HepG2 (cell line): ENCODE data around the gene EDNRA. TPM values are rescaled to one million over a fixed set of nuclear protein-coding genes. Genes with fewer than 3 reads are reported as not detected.

Experiments
- ATAC-seq: fragments of 200-7000 bp; cut with Tn5 transposase; 3 replicates; pipeline ENCODE4 v1.9.1; 2020; ENCODE audit warnings: mild to moderate bottlenecking, moderate library complexity
- BruUV-seq: library from RNA; stranded (reverse); fragments of 400-500 nt; replicated peaks from 2 replicates; lab custom pipeline; 2021; lab: Mats Ljungman, UMichigan
- CTCF ChIA-PET: fragments of 300-600 bp; formaldehyde crosslinking; extraction: SDS; loops from one replicate; lab custom pipeline; 2021; ENCODE audit warnings: low total read pairs, inconsistent platforms, low intra/inter-chr PET ratio; lab: Yijun Ruan, JAX
- POLR2A ChIA-PET: fragments of 350-600 bp; sonication (Branson Sonifier 250); formaldehyde crosslinking; loops from one replicate; lab custom pipeline; 2020; ENCODE audit warnings: antibody characterized with exemption, inconsistent platforms; lab: Yijun Ruan, JAX
- DNase-seq: peaks from one replicate; pipeline ENCODE4 v3.0.0-alpha.2; 2015; ENCODE audit warnings: low spot score
- FAIRE-seq: peaks from 3 replicates; lab custom pipeline; 2011; peaks lifted over from hg19 to GRCh38; lab: Jason Lieb, UNC
- H2AFZ ChIP-seq: one replicate; pipeline ENCODE4 v1.6.1; 2011; ENCODE audit warnings: low read length, inconsistent platforms
- H3K27ac ChIP-seq: fragments of 300-600 bp; 3 replicates; pipeline ENCODE4 v1.8.0; 2011; ENCODE audit warnings: mixed run types, mild to moderate bottlenecking, mixed read lengths, low read length, inconsistent platforms; ENCODE audit not compliant: insufficient read depth; ENCODE audit errors: extremely low read length
- H3K27me3 ChIP-seq, 2 experiments: fragments of 200-600 bp in 1 of 2; 2 replicates in 1 of 2; 3 replicates in 1 of 2; pipeline versions ENCODE4 v1.6.0 to v1.8.0; 2011; ENCODE audit warnings: low read length in 2 of 2, mild to moderate bottlenecking in 2 of 2, moderate library complexity in 2 of 2, inconsistent platforms in 1 of 2; ENCODE audit not compliant: insufficient read depth in 2 of 2, control insufficient read depth in 1 of 2
- H3K36me3 ChIP-seq, 2 experiments: fragments of 200-600 bp in 1 of 2; replicated peaks in 1 of 2; 2 replicates in 1 of 2; 3 replicates in 1 of 2; pipeline versions ENCODE4 v1.5.1 to v1.8.0; 2011; ENCODE audit warnings: low read length in 2 of 2, inconsistent platforms in 1 of 2; ENCODE audit not compliant: insufficient read depth in 2 of 2, control insufficient read depth in 1 of 2
- H3K4me1 ChIP-seq: 2 replicates; pipeline ENCODE4 v1.5.1; 2012; ENCODE audit warnings: low read length, inconsistent platforms; ENCODE audit not compliant: insufficient read depth
- H3K4me2 ChIP-seq: 2 replicates; pipeline ENCODE4 v1.6.0; 2011; ENCODE audit warnings: low read depth, low read length, inconsistent platforms
- H3K4me3 ChIP-seq, 3 experiments: fragments of 200-600 bp in 1 of 3; sonication (generic), shearing (Covaris generic) in 1 of 3; replicated peaks in 1 of 3; 2 replicates each; pipeline ENCODE4 v1.5.1; 2011 to 2016; ENCODE audit warnings: low read length in 3 of 3, inconsistent platforms in 2 of 3, low read depth in 2 of 3, mild to moderate bottlenecking in 2 of 3, control low read depth in 1 of 3, mixed read lengths in 1 of 3; ENCODE audit not compliant: insufficient read depth in 1 of 3
- H3K79me2 ChIP-seq: one replicate; pipeline ENCODE4 v1.6.1; 2011; ENCODE audit warnings: low read length, inconsistent platforms; ENCODE audit not compliant: insufficient read depth
- H3K9ac ChIP-seq: 2 replicates; pipeline ENCODE4 v1.6.0; 2011; ENCODE audit warnings: mild to moderate bottlenecking, low read depth, low read length, inconsistent platforms; ENCODE audit not compliant: insufficient read depth
- H3K9me3 ChIP-seq: 2 replicates; pipeline ENCODE4 v1.5.1; 2012; ENCODE audit warnings: mild to moderate bottlenecking, low read length
- H4K20me1 ChIP-seq: 2 replicates; pipeline ENCODE4 v1.6.0; 2011; ENCODE audit warnings: inconsistent platforms, mild to moderate bottlenecking, low read length, moderate library complexity; ENCODE audit not compliant: insufficient read depth
- E2F5 ChIP-seq: sonication (generic); formaldehyde crosslinking; conservative IDR thresholded peaks from 2 replicates; pipeline ENCODE4 v1.4.0; 2020; ENCODE audit warnings: missing genetic modification reagents
- FOXK2 ChIP-seq: fragments of 450-650 bp; IDR thresholded peaks from 2 replicates; pipeline ENCODE4 v1.6.1; 2016
- IKZF5 ChIP-seq: IDR thresholded peaks from 2 replicates; pipeline ENCODE4 v1.6.1; 2018; ENCODE audit warnings: missing genetic modification reagents, mild to moderate bottlenecking, missing compliant biosample characterization
- LBX2 ChIP-seq: sonication (generic); formaldehyde crosslinking; IDR thresholded peaks from 2 replicates; pipeline ENCODE4 v1.5.0; 2020; ENCODE audit warnings: missing genetic modification reagents, mild to moderate bottlenecking, borderline replicate concordance
- MBD4 ChIP-seq: IDR thresholded peaks from 2 replicates; pipeline ENCODE4 v1.6.1; 2012; ENCODE audit warnings: low read length, inconsistent platforms, borderline replicate concordance
- MTF2 ChIP-seq: sonication (generic); formaldehyde crosslinking; IDR thresholded peaks from 2 replicates; pipeline ENCODE4 v1.5.0; 2020; ENCODE audit warnings: missing genetic modification reagents, borderline replicate concordance
- NR2C2 ChIP-seq: sonication (generic); formaldehyde crosslinking; IDR thresholded peaks from 2 replicates; pipeline ENCODE4 v1.4.0; 2020; ENCODE audit warnings: missing genetic modification reagents, mild to moderate bottlenecking, moderate library complexity, borderline replicate concordance
- STAG1 ChIP-seq: sonication (generic); formaldehyde crosslinking; IDR thresholded peaks from 2 replicates; pipeline ENCODE4 v1.4.0; 2020; ENCODE audit warnings: missing genetic modification reagents
- THRA ChIP-seq: sonication (generic); formaldehyde crosslinking; IDR thresholded peaks from 2 replicates; pipeline ENCODE4 v1.4.0; 2020; ENCODE audit warnings: missing genetic modification reagents, borderline replicate concordance
- ZNF235 ChIP-seq: sonication (generic); formaldehyde crosslinking; IDR thresholded peaks from 2 replicates; pipeline ENCODE4 v1.8.1; 2023; ENCODE audit warnings: mild to moderate bottlenecking, missing genetic modification reagents, borderline replicate concordance
- ZNF253 ChIP-seq: sonication (generic); formaldehyde crosslinking; IDR thresholded peaks from 2 replicates; pipeline ENCODE4 v1.8.0; 2022; ENCODE audit warnings: mild to moderate bottlenecking, missing genetic modification reagents, borderline replicate concordance
- ZNF292 ChIP-seq: sonication (generic); formaldehyde crosslinking; IDR thresholded peaks from 2 replicates; pipeline ENCODE4 v1.8.1; 2022; ENCODE audit warnings: mild to moderate bottlenecking, low read depth, missing genetic modification reagents, borderline replicate concordance
- ZNF337 ChIP-seq: sonication (generic); formaldehyde crosslinking; IDR thresholded peaks from 2 replicates; pipeline ENCODE4 v1.5.1; 2020; ENCODE audit warnings: missing genetic modification reagents, low read depth, mild to moderate bottlenecking, borderline replicate concordance
- ZNF552 ChIP-seq: sonication (generic); formaldehyde crosslinking; IDR thresholded peaks from 2 replicates; pipeline ENCODE4 v1.9.0; 2022; ENCODE audit warnings: missing genetic modification reagents, mild to moderate bottlenecking, borderline replicate concordance
- ZNF709 ChIP-seq: sonication (generic); formaldehyde crosslinking; IDR thresholded peaks from 2 replicates; pipeline ENCODE4 v1.5.0; 2020; ENCODE audit warnings: mild to moderate bottlenecking, missing genetic modification reagents
- ZNF816 ChIP-seq: sonication (generic); formaldehyde crosslinking; IDR thresholded peaks from 2 replicates; pipeline ENCODE4 v1.8.0; 2022; ENCODE audit warnings: missing genetic modification reagents, mild to moderate bottlenecking, borderline replicate concordance
- ZSCAN29 ChIP-seq: sonication (generic); formaldehyde crosslinking; conservative IDR thresholded peaks from 2 replicates; pipeline ENCODE4 v1.4.0; 2020; ENCODE audit warnings: mild to moderate bottlenecking, missing genetic modification reagents
- WGBS: methylation state at CpG from one replicate; pipeline ENCODE4 v1.1.6; 2017; ENCODE audit warnings: low lambda C conversion rate; 5-methylcytosine and 5-hydroxymethylcytosine counted together
- in situ Hi-C: cut with HindIII; loops from 2 replicates; pipeline ENCODE4 v1.10.0; 2017; ENCODE audit warnings: low pct_unique_long_range_greater_than_20kb; ENCODE audit not compliant: extremely low pct_ligation_motif_present
- intact Hi-C: fragments of 100-400 bp; cut with micrococcal nuclease; formaldehyde crosslinking; loops from one replicate; pipeline ENCODE4 v1.10.0; 2022; ENCODE audit not compliant: unreplicated experiment
- polyA plus RNA-seq, 8 experiments: library from polyadenylated mRNA; depleted of rRNA in 3 of 8; stranded (reverse) in 7 of 8; unstranded in 1 of 8; fragments of >200 nt; fragmentation: Illumina TruSeq in 4 of 8; extraction: Trizol in 4 of 8; gene quantifications; 2 replicates each; pipeline versions ENCODE4 v1.2.1 to v1.2.3, GENCODE V29; 2011 to 2016; ENCODE audit warnings: low read depth in 4 of 8, missing spikeins in 1 of 8, mixed read lengths in 1 of 8; ENCODE audit not compliant: insufficient read depth in 1 of 8
- total RNA-seq, 5 experiments: library from RNA; depleted of rRNA; stranded (reverse); fragments of >200 nt; fragmentation: Illumina TruSeq; extraction: Trizol; gene quantifications; 2 replicates each; pipeline ENCODE4 v1.2.3, GENCODE V29; 2016; ENCODE audit warnings: low read depth in 1 of 5

EDNRA gene
- total and polyA plus RNA-seq, 2 of the 13 experiments (the other 11 are each of a cell fraction or from before 2014, with no cell fraction given), result not detected

- Histone ChIP-seq H4K20me1 (no peaks in the 10 kb centered on the region), H3K27me3 (no peaks in the 10 kb centered on the region), H3K36me3 (no peaks in the 10 kb centered on the region), H3K9ac (no peak overlapping the region), H3K27ac (no peak overlapping the region), H3K4me3 (no peak overlapping the region), H2AFZ (no peak overlapping the region), H3K79me2 (no peaks in the 10 kb centered on the region), H3K4me2 (no peak overlapping the region), H3K4me1 (no peaks in the 10 kb centered on the region), H3K9me3 (no peaks in the 10 kb centered on the region)
- in situ Hi-C loops (no loop called here), intact Hi-C loops (no loop called here)
- ChIA-PET CTCF (no interaction called here), POLR2A (no interaction called here)
- TF ChIP-seq ZNF709 (CRISPR knock-in tag) (no peak), ZNF235 (no peak), FOXK2 (no peak), LBX2 (no peak), THRA (CRISPR knock-in tag) (no peak), ZNF816 (CRISPR knock-in tag) (no peak)
- no peak for DNase-seq
- no peak for FAIRE-seq
- 84% methylated on average over 1 of the region's 1 CpG for WGBS
- no peak for ATAC-seq
- BruUV-seq, result no TSS peak
Measured at GRCh38 chr4:147493307-147493706, 12.4 kb downstream of the EDNRA start.

GRCh38 chr4:147494301-147494700 lies 13.4 kb downstream of the EDNRA start:
- H3K4me3 ChIP-seq, result no peak overlapping the region
- H3K36me3 ChIP-seq, result no peaks in the 10 kb centered on the region
- ChIA-PET CTCF (no interaction called here), POLR2A (no interaction called here)
- H3K79me2 ChIP-seq, result no peaks in the 10 kb centered on the region
- H3K4me1 ChIP-seq, result no peaks in the 10 kb centered on the region
- H3K9me3 ChIP-seq, result no peaks in the 10 kb centered on the region
- ATAC-seq, result no peak
- H2AFZ ChIP-seq, result no peak overlapping the region
- no peaks in the 10 kb centered on the region for H4K20me1 ChIP-seq
- FAIRE-seq, result no peak
- no peak for DNase-seq
- intact Hi-C loops (no loop called here), in situ Hi-C loops (no loop called here)
- no peak overlapping the region for H3K27ac ChIP-seq
- no TSS peak for BruUV-seq
- 4% methylated on average over 2 of the region's 2 CpGs for WGBS
- H3K27me3 ChIP-seq, result no peaks in the 10 kb centered on the region
- no peak overlapping the region for H3K4me2 ChIP-seq
- H3K9ac ChIP-seq, result no peak overlapping the region
- TF ChIP-seq IKZF5 (CRISPR knock-in tag), result no peak
- no peak for TF ChIP-seq ZNF552 (CRISPR knock-in tag)
- no peak for TF ChIP-seq ZNF253 (CRISPR knock-in tag)
- TF ChIP-seq ZNF337 (CRISPR knock-in tag), result no peak
- no peak for TF ChIP-seq MTF2
- no peak for TF ChIP-seq MBD4
- TF ChIP-seq E2F5, result no peak
- no peak for TF ChIP-seq STAG1
- no peak for TF ChIP-seq ZNF292 (CRISPR knock-in tag)
- no peak for TF ChIP-seq ZSCAN29
- TF ChIP-seq NR2C2 (CRISPR knock-in tag), result no peak
